HepG2 (cell line): Measurements from ENCODE around the gene KHNYN. TPM values are rescaled to one million over a fixed set of nuclear protein-coding genes. Genes with fewer than 3 reads are reported as not detected.

ENCODE experiments used
- FOSL2 ChIP-seq: sonication (generic); formaldehyde crosslinking; IDR thresholded peaks from 2 replicates; pipeline ENCODE4 v1.4.0; 2020; ENCODE audit warnings: missing genetic modification reagents
- HOXD1 ChIP-seq: sonication (generic); formaldehyde crosslinking; IDR thresholded peaks from 2 replicates; pipeline ENCODE4 v1.5.0; 2020; ENCODE audit warnings: missing genetic modification reagents
- KAT7 ChIP-seq: IDR thresholded peaks from 2 replicates; pipeline ENCODE4 v1.6.1; 2018; ENCODE audit warnings: borderline replicate concordance, missing compliant biosample characterization
- MYNN ChIP-seq: sonication (generic); formaldehyde crosslinking; IDR thresholded peaks from 2 replicates; pipeline ENCODE4 v1.4.0; 2020; ENCODE audit warnings: mild to moderate bottlenecking, low read depth, missing genetic modification reagents
- NFE2L2 ChIP-seq: fragments of 150-350 bp; IDR thresholded peaks from 2 replicates; pipeline ENCODE4 v1.6.1; 2014; ENCODE audit warnings: low read length
- RCOR2 ChIP-seq: IDR thresholded peaks from 2 replicates; pipeline ENCODE4 v1.6.1; 2016; ENCODE audit warnings: missing biosample characterization, missing genetic modification reagents
- SOX6 ChIP-seq, 2 experiments: fragments of 450-650 bp in 1 of 2; sonication (generic) in 1 of 2; formaldehyde crosslinking in 1 of 2; IDR thresholded peaks; 2 replicates each; pipeline versions ENCODE4 v1.4.0 to v1.6.1; 2017 to 2020; ENCODE audit warnings: antibody characterized with exemption in 1 of 2, mild to moderate bottlenecking in 1 of 2, missing genetic modification reagents in 1 of 2
- SRSF9 ChIP-seq: fragments of 200-400 bp; formaldehyde crosslinking; IDR thresholded peaks from 2 replicates; pipeline ENCODE4 v1.6.1; 2018; ENCODE audit warnings: borderline replicate concordance, mild to moderate bottlenecking, low read depth, low read length; ENCODE audit not compliant: insufficient read depth, poor library complexity, severe bottlenecking
- TCF7L2 ChIP-seq: IDR thresholded peaks from 2 replicates; pipeline ENCODE4 v1.6.1; 2011; ENCODE audit warnings: mild to moderate bottlenecking, low read depth, low read length, moderate library complexity
- ZNF383 ChIP-seq: sonication (generic); formaldehyde crosslinking; IDR thresholded peaks from 2 replicates; pipeline ENCODE4 v1.4.0; 2020; ENCODE audit warnings: missing genetic modification reagents, mild to moderate bottlenecking, borderline replicate concordance
- ZNF652 ChIP-seq: IDR thresholded peaks from 2 replicates; pipeline ENCODE4 v1.6.1; 2016; ENCODE audit warnings: low read depth, borderline replicate concordance
- ZNF761 ChIP-seq: sonication (generic); formaldehyde crosslinking; conservative IDR thresholded peaks from 2 replicates; pipeline ENCODE4 v1.4.0; 2020; ENCODE audit warnings: mild to moderate bottlenecking, missing genetic modification reagents
- polyA plus RNA-seq, 8 experiments: library from polyadenylated mRNA; depleted of rRNA in 3 of 8; stranded (reverse) in 7 of 8; unstranded in 1 of 8; fragments of >200 nt; fragmentation: Illumina TruSeq in 4 of 8; extraction: Trizol in 4 of 8; gene quantifications; 2 replicates each; pipeline versions ENCODE4 v1.2.1 to v1.2.3, GENCODE V29; 2011 to 2016; ENCODE audit warnings: low read depth in 4 of 8, missing spikeins in 1 of 8, mixed read lengths in 1 of 8; ENCODE audit not compliant: insufficient read depth in 1 of 8
- total RNA-seq, 5 experiments: library from RNA; depleted of rRNA; stranded (reverse); fragments of >200 nt; fragmentation: Illumina TruSeq; extraction: Trizol; gene quantifications; 2 replicates each; pipeline ENCODE4 v1.2.3, GENCODE V29; 2016; ENCODE audit warnings: low read depth in 1 of 5
- TF ChIP-seq, protein P1 (sequence below): sonication (generic); formaldehyde crosslinking; IDR thresholded peaks from 2 replicates; pipeline ENCODE4 v1.4.0; 2020; ENCODE audit warnings: mild to moderate bottlenecking, low read depth, missing genetic modification reagents
- TF ChIP-seq, protein P2 (sequence below): sonication (generic); formaldehyde crosslinking; IDR thresholded peaks from 2 replicates; pipeline ENCODE4 v1.5.1; 2020; ENCODE audit warnings: missing genetic modification reagents, mild to moderate bottlenecking, borderline replicate concordance
- TF ChIP-seq, protein P3 (sequence below): IDR thresholded peaks from 2 replicates; pipeline ENCODE4 v1.6.1; 2016; ENCODE audit warnings: mild to moderate bottlenecking, missing biosample characterization, missing genetic modification reagents
- TF ChIP-seq, protein P4 (sequence below): sonication (generic); formaldehyde crosslinking; IDR thresholded peaks from 2 replicates; pipeline ENCODE4 v1.4.0; 2020; ENCODE audit warnings: missing genetic modification reagents, borderline replicate concordance
- TF ChIP-seq, protein P5 (sequence below): sonication (generic); formaldehyde crosslinking; IDR thresholded peaks from 2 replicates; pipeline ENCODE4 v1.4.0; 2020; ENCODE audit warnings: missing genetic modification reagents, borderline replicate concordance
- TF ChIP-seq, protein P6 (sequence below): IDR thresholded peaks from 2 replicates; pipeline ENCODE4 v1.6.1; 2016; ENCODE audit warnings: missing compliant biosample characterization, missing genetic modification reagents, borderline replicate concordance

The KHNYN gene
- total and polyA plus RNA-seq, 2 of the 13 experiments (the other 11 are each of a cell fraction or from before 2014, with no cell fraction given) = 52.8 to 75.7 TPM

DNA sequence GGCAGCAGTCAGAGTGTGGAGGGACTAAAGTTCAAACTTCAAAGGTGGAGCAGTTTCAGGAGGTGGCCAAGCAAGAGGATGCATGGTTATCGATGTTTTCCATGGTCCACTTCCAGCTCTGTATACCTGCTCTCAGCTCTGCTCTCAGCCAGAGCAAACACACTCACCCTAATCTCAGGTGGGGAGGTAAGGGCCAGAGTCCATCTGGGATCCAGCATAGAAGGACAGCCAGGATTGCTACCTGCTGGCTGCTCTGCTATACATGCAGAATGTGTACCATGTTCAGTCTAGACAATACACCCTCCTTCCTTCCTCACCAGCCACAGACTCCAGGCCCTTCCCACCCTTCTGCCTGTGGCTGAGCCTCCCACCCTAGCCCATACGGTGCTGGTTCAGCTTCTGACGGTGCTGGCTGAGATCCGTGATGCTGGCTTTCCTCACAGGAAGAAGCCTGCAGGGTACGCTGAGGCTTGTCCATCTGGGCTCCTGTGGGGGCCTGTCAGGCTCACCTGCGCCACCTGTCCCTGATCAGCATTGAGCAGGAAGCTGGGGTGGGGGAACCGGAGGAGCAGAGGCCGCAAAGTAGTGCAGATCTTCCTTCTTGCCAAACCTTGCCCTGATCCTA, 2.7 kb upstream of the KHNYN start (continued):
- TF ChIP-seq, protein P1, sequence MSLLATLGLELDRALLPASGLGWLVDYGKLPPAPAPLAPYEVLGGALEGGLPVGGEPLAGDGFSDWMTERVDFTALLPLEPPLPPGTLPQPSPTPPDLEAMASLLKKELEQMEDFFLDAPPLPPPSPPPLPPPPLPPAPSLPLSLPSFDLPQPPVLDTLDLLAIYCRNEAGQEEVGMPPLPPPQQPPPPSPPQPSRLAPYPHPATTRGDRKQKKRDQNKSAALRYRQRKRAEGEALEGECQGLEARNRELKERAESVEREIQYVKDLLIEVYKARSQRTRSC = peak; percentile 8; the same call in 1 of the 2 replicates
- TF ChIP-seq, protein P2, sequence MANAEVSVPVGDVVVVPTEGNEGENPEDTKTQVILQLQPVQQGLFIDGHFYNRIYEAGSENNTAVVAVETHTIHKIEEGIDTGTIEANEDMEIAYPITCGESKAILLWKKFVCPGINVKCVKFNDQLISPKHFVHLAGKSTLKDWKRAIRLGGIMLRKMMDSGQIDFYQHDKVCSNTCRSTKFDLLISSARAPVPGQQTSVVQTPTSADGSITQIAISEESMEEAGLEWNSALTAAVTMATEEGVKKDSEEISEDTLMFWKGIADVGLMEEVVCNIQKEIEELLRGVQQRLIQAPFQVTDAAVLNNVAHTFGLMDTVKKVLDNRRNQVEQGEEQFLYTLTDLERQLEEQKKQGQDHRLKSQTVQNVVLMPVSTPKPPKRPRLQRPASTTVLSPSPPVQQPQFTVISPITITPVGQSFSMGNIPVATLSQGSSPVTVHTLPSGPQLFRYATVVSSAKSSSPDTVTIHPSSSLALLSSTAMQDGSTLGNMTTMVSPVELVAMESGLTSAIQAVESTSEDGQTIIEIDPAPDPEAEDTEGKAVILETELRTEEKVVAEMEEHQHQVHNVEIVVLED = 0 out of 2 replicates have a peak, but pooled peaks have one; percentile 6
- TF ChIP-seq TCF7L2 (no peak; the same call in 1 of the 2 replicates), ZNF383 (0 out of 2 replicates have a peak, but pooled peaks have one; percentile 26), FOSL2 (CRISPR knock-in tag) (peak; percentile 59), ZNF652 (CRISPR knock-in tag) (peak; percentile 26; the same call in 1 of the 2 replicates), KAT7 (CRISPR knock-in tag) (peak; percentile 80; the same call in 1 of the 2 replicates), SRSF9 (no peak), NFE2L2 (no peak), MYNN (CRISPR knock-in tag) (0 out of 2 replicates have a peak, but pooled peaks have one; percentile 27), RCOR2 (CRISPR knock-in tag) (peak; percentile 85), HOXD1 (no peak), SOX6 (IDR thresholded peaks at IDR 0.05) (no peak), SOX6 (CRISPR knock-in tag; IDR thresholded peaks at IDR 0.05) (peak; percentile 71), ZNF761 (CRISPR knock-in tag) (peak; percentile 56; the same call in 1 of the 2 replicates)
- TF ChIP-seq, protein P3, sequence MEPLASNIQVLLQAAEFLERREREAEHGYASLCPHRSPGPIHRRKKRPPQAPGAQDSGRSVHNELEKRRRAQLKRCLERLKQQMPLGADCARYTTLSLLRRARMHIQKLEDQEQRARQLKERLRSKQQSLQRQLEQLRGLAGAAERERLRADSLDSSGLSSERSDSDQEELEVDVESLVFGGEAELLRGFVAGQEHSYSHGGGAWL (CRISPR knock-in tag) = no peak
- TF ChIP-seq, protein P4, sequence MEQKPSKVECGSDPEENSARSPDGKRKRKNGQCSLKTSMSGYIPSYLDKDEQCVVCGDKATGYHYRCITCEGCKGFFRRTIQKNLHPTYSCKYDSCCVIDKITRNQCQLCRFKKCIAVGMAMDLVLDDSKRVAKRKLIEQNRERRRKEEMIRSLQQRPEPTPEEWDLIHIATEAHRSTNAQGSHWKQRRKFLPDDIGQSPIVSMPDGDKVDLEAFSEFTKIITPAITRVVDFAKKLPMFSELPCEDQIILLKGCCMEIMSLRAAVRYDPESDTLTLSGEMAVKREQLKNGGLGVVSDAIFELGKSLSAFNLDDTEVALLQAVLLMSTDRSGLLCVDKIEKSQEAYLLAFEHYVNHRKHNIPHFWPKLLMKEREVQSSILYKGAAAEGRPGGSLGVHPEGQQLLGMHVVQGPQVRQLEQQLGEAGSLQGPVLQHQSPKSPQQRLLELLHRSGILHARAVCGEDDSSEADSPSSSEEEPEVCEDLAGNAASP = peak; percentile 64; the same call in 1 of the 2 replicates
- TF ChIP-seq, protein P5, sequence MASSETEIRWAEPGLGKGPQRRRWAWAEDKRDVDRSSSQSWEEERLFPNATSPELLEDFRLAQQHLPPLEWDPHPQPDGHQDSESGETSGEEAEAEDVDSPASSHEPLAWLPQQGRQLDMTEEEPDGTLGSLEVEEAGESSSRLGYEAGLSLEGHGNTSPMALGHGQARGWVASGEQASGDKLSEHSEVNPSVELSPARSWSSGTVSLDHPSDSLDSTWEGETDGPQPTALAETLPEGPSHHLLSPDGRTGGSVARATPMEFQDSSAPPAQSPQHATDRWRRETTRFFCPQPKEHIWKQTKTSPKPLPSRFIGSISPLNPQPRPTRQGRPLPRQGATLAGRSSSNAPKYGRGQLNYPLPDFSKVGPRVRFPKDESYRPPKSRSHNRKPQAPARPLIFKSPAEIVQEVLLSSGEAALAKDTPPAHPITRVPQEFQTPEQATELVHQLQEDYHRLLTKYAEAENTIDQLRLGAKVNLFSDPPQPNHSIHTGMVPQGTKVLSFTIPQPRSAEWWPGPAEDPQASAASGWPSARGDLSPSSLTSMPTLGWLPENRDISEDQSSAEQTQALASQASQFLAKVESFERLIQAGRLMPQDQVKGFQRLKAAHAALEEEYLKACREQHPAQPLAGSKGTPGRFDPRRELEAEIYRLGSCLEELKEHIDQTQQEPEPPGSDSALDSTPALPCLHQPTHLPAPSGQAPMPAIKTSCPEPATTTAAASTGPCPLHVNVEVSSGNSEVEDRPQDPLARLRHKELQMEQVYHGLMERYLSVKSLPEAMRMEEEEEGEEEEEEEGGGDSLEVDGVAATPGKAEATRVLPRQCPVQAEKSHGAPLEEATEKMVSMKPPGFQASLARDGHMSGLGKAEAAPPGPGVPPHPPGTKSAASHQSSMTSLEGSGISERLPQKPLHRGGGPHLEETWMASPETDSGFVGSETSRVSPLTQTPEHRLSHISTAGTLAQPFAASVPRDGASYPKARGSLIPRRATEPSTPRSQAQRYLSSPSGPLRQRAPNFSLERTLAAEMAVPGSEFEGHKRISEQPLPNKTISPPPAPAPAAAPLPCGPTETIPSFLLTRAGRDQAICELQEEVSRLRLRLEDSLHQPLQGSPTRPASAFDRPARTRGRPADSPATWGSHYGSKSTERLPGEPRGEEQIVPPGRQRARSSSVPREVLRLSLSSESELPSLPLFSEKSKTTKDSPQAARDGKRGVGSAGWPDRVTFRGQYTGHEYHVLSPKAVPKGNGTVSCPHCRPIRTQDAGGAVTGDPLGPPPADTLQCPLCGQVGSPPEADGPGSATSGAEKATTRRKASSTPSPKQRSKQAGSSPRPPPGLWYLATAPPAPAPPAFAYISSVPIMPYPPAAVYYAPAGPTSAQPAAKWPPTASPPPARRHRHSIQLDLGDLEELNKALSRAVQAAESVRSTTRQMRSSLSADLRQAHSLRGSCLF (CRISPR knock-in tag) = no peak
- TF ChIP-seq, protein P6, sequence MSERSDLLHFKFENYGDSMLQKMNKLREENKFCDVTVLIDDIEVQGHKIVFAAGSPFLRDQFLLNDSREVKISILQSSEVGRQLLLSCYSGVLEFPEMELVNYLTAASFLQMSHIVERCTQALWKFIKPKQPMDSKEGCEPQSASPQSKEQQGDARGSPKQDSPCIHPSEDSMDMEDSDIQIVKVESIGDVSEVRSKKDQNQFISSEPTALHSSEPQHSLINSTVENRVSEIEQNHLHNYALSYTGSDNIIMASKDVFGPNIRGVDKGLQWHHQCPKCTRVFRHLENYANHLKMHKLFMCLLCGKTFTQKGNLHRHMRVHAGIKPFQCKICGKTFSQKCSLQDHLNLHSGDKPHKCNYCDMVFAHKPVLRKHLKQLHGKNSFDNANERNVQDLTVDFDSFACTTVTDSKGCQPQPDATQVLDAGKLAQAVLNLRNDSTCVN (CRISPR knock-in tag) = peak; percentile 84
